Ramos (cell line): Measurements from ENCODE around the gene LRRK2.
"Not testable (repeated sequence)": the region's sequence is repeated elsewhere in the genome, so short reads cannot be mapped to it uniquely, and the experiment has no call there.

ENCODE experiments used
- in situ Hi-C: fragments of 300-500 bp; cut with MboI; formaldehyde crosslinking; loops from one replicate; pipeline ENCODE4 v1.14.3; 2022; ENCODE audit warnings: low sequenced_read_pairs; ENCODE audit not compliant: unreplicated experiment

The LRRK2 gene

GRCh38 chr12:40209886-40210285 is 14.9 kb upstream of the LRRK2 start:
- in situ Hi-C loops, result no loop called here

GRCh38 chr12:40211186-40211585 is 13.6 kb upstream of the LRRK2 start:
- in situ Hi-C loops, result not testable (repeated sequence)

GRCh38 chr12:40212566-40212965 is 12.2 kb upstream of the LRRK2 start:
- in situ Hi-C loops, result no loop called here

GRCh38 chr12:40215982-40216381 is 8.8 kb upstream of the LRRK2 start:
- in situ Hi-C loops, result no loop called here

- in situ Hi-C loops, result no loop called here
Measured at GRCh38 chr12:40216516-40217288, 8.1 kb upstream of the LRRK2 start.

- in situ Hi-C loops, result no loop called here
Measured at GRCh38 chr12:40219760-40220159, 5.0 kb upstream of the LRRK2 start.

GRCh38 chr12:40222247-40222646 is 2.5 kb upstream of the LRRK2 start:
- in situ Hi-C loops, result no loop called here

GRCh38 chr12:40223646-40224045 is 1.2 kb upstream of the LRRK2 start:
- in situ Hi-C loops, result no loop called here

GRCh38 chr12:40225337-40225983 is 663 bp downstream of the LRRK2 start:
- in situ Hi-C loops, result no loop called here

- in situ Hi-C loops, result no loop called here
Measured at GRCh38 chr12:40225984-40226602, 1.3 kb downstream of the LRRK2 start.

GRCh38 chr12:40226705-40227104 is 1.9 kb downstream of the LRRK2 start:
- in situ Hi-C loops, result no loop called here

- in situ Hi-C loops, result no loop called here
Measured at GRCh38 chr12:40227447-40227846, 2.6 kb downstream of the LRRK2 start.

- in situ Hi-C loops, result no loop called here
Measured at GRCh38 chr12:40228727-40229126, 3.9 kb downstream of the LRRK2 start.

- in situ Hi-C loops, result no loop called here
Measured at GRCh38 chr12:40229690-40230651, 5.2 kb downstream of the LRRK2 start.

GRCh38 chr12:40232602-40233001 is 7.8 kb downstream of the LRRK2 start:
- in situ Hi-C loops, result no loop called here

GRCh38 chr12:40233741-40234367 is 9.1 kb downstream of the LRRK2 start:
- in situ Hi-C loops, result no loop called here

- in situ Hi-C loops, result no loop called here
Measured at GRCh38 chr12:40236357-40236850, 11.6 kb downstream of the LRRK2 start.

GRCh38 chr12:40238266-40238902 is 13.6 kb downstream of the LRRK2 start:
- in situ Hi-C loops, result no loop called here

GRCh38 chr12:40238979-40239378 is 14.2 kb downstream of the LRRK2 start:
- in situ Hi-C loops, result no loop called here
